Endothelial cell of umbilical vein (primary cell): Measurements from ENCODE around the gene OTOGL.

Source experiments
- CTCF ChIP-seq, 2 donors: IDR thresholded peaks; 1 replicate in 1 of 2; 2 replicates in 1 of 2; pipeline ENCODE4 v1.5.1; 2011; ENCODE audit warnings: low read length in 2 of 2, mild to moderate bottlenecking in 2 of 2, moderate library complexity in 2 of 2, control low read depth in 1 of 2, inconsistent platforms in 1 of 2, low read depth in 1 of 2; ENCODE audit not compliant: insufficient read depth in 1 of 2; ENCODE audit errors: extremely low read depth in 1 of 2
- EZH2 ChIP-seq: IDR thresholded peaks from 2 replicates; pipeline ENCODE4 v1.6.1; 2012; ENCODE audit warnings: borderline replicate concordance, low read depth, mild to moderate bottlenecking, moderate library complexity, low read length, inconsistent platforms; ENCODE audit not compliant: severe bottlenecking
- MAX ChIP-seq: IDR thresholded peaks from 2 replicates; pipeline ENCODE4 v1.6.1; 2011; ENCODE audit not compliant: insufficient read depth, insufficient read length
- MYC ChIP-seq: IDR thresholded peaks from one replicate; pipeline ENCODE4 v1.6.1; 2011; ENCODE audit warnings: mild to moderate bottlenecking, low read depth, low read length
- POLR2A ChIP-seq: IDR thresholded peaks from 2 replicates; pipeline ENCODE4 v1.6.1; 2012; ENCODE audit warnings: low read depth, mild to moderate bottlenecking, control low read depth, low read length
- POLR2AphosphoS5 ChIP-seq: IDR thresholded peaks from 2 replicates; pipeline ENCODE4 v1.6.1; 2012; ENCODE audit warnings: low read depth, mild to moderate bottlenecking, control low read depth, low read length, moderate library complexity; ENCODE audit not compliant: insufficient read depth

GRCh38 chr12:80195074-80195726, 95.9 kb downstream of the OTOGL start:
- TF ChIP-seq CTCF (IDR thresholded peaks at IDR 0.05; ENCODE audit: extremely low read depth in 1 of 2, insufficient read depth in 1 of 2, low read depth in 1 of 2, low read length in 2 of 2) (peak; percentile 70 to 74), POLR2A (no peak), MYC (no peak), POLR2AphosphoS5 (no peak), EZH2 (no peak), MAX (no peak)
